ENCODE measurements around the gene PTPRU. TPM values are rescaled to one million over a fixed set of nuclear protein-coding genes. Genes with fewer than 3 reads are reported as not detected.

PTPRU gene
- total RNA-seq, 1 donor from 2014 or later, result 0.16 TPM

DNA sequence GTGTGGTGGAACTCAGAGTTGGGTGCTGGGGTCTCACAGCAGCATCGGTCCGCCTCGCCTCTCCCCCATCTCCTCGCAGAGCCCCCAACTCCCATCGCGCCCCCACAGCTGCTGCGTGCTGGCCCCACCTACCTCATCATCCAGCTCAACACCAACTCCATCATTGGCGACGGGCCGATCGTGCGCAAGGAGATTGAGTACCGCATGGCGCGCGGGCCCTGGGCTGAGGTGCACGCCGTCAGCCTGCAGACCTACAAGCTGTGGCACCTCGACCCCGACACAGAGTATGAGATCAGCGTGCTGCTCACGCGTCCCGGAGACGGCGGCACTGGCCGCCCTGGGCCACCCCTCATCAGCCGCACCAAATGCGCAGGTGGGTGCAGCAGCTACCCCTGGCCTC is 24.2 kb downstream of the PTPRU start:
- intact Hi-C loops (cut with micrococcal nuclease), result no loop called here

DNA sequence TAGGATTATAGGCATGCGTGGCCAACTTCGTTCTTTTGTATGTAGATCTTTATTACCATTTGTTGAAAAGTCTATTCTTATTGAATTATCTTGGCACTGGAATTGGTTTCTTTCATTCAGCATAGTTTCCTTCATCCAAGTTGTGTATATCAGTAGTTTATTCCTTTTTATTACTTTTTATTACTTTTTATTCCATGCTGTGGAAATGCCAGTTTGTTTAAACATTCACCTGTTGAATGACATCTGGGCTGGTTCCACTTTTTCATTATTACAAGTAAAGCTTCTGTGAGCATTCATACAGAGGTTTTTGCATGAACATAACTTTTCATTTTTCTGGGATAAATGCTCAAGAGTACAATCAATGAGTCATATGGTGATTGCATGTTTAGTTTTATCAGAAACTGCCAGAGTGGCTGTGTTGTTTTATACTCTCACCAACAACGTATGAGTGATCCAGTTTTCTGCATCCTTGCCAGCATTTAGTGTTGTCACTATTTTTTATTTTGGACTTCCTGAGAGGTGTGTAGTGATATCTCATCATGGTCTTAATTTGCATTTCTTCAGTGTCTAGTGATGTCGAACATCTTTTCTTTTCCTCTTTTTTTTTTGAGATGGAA is 28.6 kb downstream of the PTPRU start:
- intact Hi-C loops (cut with micrococcal nuclease), result no loop called here

DNA sequence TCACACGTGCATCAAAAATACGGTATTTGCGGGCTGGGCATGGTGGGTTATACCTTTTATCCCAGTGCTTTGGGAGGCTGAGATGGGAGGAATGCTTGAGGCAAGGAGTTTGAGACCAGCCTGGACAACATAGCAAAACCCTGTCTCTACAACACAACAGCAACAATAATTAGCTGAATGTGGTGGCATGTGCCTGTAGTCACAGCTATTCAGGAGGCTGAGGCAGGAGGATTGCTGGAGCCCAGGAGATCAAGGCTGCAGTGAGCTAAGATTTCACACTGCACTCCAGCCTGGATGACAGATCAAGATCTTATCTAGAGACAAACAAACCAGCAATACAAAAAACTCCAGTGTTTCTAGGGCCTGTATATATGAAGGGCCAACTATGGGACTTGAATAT is 30.6 kb downstream of the PTPRU start:
- intact Hi-C loops (cut with micrococcal nuclease), result no loop called here

DNA sequence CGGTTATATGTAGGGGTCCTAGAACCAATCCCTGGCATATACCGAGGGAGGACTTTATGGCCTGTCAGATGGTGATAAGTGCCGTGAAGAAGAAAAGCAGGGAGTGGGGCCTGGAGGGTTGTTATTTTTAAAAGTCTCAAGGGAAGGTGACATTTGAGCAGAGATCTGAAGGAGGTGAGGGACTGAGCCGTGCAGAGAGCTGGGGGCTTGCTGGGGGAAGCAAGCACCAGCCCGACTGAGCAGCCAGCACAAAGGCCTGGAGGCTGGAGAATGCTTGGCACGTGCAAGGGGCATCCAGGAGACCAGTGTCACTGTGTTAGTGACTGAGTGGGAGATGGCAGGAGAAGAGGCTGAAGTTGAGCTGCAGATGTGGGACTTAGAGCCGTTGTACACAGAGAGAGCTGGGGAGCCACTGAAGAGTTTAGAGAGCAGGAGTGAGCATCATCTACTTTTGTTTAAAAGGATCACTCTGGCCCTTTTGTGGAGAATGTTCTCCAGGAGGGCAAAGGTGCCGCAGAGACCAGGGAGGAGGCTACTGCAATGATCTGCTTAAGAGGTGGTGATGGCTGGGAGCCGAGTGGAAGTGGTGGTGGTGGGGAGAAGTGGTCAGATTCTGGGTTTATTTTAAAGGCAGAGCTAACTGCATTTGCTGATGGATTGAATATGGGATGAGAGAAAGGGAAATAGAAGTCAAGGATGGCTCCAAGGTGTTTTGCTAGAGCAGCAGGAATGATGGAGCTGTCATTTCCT is 31.2 kb downstream of the PTPRU start:
- intact Hi-C loops (cut with micrococcal nuclease), result no loop called here

DNA sequence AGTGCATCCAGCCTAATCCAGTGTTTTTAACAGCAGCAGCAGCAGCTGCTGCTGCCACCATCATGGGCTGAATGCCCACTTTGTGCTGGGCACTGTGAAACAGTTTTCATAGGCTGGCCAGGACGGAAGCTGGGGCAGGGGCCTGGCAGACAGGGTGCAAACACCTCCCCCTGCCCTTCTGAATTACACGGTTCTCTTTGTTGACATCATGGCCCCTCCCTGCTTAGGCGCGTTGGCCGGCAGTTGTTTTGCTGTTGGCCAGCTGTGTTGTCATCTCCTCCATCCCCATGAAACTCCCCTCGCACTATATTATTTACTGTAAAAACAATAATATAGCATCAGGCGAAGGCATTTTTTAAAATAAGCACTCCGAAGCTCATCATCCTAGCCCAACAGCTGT is 33.1 kb downstream of the PTPRU start:
- intact Hi-C loops (cut with micrococcal nuclease), result no loop called here

DNA sequence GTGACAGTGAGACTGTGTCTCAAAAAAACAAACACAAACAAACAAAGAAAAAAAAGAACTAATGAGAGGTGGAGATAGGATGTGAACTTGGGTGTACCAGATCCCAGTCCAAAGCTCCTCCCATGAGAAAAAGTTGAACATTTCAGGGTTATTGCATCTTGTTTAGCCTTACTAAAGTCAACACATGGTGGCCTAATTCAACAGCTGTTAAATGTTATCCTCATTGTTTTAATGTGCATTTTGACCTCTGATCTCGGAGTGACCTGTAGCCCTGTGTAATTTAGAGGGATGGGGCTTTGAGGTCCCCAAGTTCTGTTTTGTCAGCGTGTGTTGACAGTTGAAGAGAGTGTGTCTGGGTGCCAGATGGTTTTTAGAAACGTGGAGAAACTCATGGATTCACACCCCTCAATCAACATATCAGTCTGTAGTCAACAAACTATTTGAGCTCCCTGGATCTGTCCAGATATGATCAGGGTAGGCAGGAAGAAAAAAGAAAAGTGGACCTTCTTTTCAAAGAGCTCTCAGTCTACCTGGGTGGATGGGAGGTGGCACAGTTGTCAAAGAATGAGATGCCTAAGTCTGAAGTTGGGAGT is 34.7 kb downstream of the PTPRU start:
- intact Hi-C loops (cut with micrococcal nuclease), result no loop called here

DNA sequence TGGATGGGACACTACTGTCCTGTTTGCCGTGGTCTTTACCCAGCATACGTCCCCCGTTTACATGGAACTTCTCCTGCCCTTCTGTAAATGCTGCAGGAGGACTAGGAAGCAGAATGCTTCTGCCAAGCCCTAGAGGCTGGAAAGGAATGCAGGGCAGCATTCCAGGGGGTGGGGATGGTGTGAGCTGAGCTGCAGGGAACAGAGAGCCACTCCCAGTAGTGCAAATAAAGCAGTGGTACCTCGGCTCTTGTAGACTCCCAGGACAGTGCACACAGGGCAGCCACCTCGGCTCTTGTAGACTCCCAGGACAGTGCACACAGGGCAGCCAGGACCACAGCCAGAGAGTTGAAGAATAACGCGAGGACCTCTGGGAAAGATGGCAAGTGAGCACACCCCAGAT is 35.4 kb downstream of the PTPRU start:
- intact Hi-C loops (cut with micrococcal nuclease), result no loop called here

DNA sequence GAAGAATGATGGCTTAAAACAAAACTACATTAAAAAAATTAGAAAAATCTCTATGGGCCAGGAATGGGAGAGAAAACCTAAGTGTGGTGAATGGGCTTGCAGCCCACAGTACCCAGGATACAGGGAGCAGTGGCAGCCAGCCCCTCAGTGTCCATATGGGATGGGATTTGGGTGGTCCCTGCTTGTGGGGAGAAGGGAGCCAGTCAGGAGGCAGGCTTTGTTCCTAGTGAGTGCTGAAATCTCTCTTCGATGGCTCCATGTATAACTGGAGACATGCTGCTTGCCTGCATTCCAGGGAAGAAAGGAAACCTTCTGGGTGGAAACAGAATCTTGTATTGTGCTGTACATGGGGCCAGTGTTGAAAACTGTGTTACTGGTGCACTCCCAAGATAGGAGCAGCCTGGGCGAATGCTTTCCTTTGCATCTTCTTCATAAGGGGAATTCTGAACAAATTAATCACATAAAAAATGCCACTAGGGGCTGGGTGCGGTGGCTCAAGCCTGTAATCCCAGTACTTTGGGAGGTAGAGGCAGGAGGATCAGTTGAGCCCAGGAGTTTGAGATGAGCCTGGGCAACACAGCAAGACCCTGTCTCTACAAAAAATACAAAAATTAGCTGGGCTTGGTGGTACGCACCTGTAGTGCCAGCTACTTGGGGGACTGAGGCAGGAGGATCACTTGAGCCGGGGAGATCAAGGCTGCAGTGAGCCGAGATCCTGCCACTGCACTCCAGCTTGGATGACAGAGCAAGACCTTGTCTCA is 36.0 kb downstream of the PTPRU start:
- intact Hi-C loops (cut with micrococcal nuclease), result no loop called here

DNA sequence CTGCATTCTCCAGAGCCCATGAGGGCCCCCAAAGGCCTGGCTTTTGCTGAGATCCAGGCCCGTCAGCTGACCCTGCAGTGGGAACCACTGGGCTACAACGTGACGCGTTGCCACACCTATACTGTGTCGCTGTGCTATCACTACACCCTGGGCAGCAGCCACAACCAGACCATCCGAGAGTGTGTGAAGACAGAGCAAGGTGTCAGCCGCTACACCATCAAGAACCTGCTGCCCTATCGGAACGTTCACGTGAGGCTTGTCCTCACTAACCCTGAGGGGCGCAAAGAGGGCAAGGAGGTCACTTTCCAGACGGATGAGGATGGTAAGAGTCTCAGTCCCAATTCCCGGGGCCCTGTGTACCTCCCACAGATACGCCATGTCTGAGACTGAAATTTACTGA is 39.1 kb downstream of the PTPRU start:
- intact Hi-C loops (cut with micrococcal nuclease), result no loop called here

DNA sequence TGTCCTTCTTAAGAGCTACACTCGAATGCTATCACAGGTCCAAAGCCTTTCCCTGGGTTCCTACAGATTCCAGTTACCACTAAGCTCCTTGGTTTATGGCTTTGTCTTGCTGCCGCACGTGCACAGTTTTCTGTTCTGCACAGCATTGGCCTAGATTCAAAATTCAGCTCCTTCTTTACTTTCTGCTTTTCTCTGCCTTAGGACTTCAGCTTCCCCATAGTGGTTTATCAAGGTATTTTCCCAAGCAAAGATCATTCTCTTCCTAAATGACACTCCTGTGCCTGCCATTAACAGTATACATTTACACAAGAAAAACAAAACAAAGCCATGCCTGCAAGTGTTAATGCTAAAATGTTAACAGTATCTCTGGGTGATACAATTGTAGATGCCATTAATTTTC is 41.8 kb downstream of the PTPRU start:
- intact Hi-C loops (cut with micrococcal nuclease), result no loop called here

DNA sequence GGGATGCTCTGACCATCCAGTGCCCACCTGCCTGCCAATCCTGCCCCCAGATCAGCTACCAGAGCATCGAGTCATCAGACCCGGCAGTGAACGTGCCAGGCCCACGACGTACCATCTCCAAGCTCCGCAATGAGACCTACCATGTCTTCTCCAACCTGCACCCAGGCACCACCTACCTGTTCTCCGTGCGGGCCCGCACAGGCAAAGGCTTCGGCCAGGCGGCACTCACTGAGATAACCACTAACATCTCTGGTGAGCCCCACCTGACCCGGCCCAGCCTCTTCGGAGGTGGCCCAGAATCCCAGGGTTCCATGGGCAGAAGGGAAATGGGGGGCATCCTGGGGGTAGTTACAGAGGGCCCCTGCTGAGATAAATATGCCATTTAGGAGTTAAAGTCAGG is 43.1 kb downstream of the PTPRU start:
- intact Hi-C loops (cut with micrococcal nuclease), result no loop called here

DNA sequence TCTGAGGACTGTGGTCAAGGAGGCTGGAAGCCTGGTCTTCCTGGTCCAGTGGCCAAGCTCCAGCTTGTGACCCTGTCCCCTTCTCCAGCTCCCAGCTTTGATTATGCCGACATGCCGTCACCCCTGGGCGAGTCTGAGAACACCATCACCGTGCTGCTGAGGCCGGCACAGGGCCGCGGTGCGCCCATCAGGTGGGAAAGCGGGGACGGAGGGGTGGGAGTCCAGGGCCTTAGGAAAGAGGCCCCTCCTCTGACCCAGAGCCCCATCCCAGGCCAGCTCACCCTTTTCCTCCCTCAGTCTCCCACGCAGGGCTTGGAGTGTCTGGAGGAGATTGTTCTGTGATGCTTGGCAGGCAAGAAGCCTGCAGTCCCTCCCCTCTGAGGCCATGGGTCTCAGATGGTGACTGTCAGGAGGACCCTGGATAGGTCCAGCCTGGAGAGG is 43.6 kb downstream of the PTPRU start:
- intact Hi-C loops (cut with micrococcal nuclease), result no loop called here

DNA sequence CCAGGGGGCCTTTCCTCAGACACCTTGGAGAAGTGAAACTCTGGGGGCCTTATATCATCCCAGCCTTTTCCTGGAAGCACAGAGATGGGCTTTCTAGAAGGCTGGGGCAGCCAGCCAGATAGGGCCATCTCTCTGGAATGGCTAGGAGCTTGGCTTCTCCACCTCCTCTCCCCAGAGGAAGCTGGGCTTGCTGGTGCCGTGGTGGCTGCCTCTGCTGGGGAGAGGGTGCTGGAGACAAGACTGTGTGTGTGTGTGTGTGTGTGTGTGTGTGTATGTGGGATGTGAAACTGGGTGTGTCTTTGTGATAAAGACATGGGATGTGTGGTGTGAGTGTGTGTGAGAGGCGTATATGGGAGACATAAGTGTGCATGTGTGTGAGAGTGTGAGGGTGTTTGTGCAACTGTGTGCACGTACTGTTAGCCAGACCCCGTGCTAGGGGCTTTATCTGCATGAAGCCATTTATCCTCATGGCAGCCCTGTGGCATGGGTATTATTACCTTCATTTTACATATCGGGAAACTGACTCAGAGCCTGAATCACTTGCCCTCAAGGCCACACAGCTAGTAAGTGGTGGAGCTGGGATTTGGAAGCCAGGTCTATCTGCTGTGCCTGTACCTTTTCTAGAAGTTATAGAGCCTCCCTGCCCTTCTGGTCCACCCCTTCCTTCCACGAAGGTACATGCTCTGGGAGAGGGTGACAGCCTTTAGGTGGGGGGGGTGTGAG is 44.2 kb downstream of the PTPRU start:
- intact Hi-C loops (cut with micrococcal nuclease), result no loop called here

DNA sequence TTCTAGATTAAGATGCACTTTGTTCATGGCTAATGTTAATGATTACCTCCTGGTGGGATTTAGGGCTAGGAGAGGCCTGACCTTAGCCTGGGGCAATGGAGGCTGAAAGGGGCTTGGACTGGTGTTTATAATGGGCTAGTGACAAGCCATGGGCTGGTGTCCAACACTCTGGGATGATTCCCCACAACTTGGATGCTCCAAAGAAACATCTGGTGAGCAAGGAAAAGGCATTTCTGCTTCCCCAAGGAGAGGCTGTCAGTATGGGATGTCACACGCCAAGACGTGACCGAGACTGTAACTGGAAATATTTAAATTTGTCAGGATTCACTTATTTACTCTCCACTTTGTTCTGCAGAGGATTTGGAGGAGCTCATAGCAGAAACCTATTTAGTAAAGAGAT is 45.2 kb downstream of the PTPRU start:
- intact Hi-C loops (cut with micrococcal nuclease), result no loop called here

DNA sequence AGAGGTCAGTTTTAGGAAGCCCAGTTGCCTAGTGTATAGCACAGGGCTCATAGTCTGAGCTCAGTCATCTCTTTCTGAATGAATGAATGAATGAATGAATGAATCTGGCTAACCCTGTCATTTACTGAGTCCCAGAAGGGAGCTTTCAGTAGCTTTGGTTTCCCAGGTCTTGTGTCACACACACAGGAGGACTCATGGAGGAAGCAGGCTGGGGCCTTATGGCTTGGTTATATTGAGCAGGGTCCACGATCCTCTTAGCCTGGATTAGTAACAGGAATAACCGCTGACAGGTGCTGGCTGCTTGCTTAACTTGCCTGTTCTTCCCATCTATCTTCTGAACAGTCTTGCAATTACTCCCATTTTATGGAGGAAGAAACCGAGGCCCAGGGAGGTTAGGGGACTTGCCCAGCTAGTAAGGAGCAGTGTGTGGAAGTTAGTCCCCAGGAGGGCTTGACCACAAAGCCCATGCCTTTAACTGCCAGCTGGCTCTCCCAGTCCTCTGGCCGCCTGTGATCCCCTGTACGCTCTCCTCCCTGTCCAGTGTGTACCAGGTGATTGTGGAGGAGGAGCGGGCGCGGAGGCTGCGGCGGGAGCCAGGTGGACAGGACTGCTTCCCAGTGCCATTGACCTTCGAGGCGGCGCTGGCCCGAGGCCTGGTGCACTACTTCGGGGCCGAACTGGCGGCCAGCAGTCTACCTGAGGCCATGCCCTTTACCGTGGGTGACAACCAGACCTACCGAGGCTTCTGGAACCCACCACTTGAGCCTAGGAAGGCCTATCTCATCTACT is 46.0 kb downstream of the PTPRU start:
- intact Hi-C loops (cut with micrococcal nuclease), result no loop called here

DNA sequence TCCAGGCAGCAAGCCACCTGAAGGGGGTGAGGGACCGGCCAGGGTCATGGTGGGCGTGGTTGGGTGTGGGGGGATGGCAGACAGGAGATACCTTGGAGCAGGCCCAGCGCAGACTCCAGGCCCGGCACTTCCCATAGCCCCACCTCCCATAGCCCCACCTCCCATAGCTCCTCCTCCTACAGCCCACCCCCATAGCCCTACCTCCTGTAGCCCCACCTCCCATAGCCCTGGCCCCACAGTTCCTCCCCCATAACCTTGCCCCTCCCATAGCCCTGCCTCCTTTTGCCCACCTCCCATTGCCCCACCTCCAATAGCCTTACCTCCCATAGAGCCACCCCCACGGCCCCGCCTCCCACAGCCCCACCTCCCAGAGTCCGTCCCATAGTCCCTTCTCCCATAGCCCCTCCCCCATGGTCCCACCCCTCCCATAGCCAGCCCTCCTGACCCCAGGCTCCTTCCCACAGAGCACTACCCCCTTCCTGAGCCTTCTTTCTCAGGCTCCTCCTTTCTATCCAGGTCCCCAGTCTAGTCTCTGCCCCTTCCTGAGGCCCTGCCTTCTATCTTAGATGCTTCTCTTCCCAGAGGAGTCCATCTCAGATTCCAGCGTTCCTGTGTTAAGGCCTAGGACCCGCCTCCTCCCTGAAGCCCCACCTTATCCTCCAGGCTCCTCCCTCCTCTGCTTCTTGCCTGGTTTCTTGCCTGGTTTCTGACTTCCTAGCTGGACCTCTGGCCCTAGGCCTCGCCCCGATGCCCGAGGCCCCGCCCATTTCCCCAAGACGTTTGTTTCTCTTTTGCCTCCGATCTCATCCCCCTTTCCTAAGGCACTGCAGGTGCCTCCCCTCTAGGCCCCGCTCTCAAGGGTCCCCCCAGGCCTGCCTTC is 46.8 kb downstream of the PTPRU start:
- intact Hi-C loops (cut with micrococcal nuclease), result no loop called here

DNA sequence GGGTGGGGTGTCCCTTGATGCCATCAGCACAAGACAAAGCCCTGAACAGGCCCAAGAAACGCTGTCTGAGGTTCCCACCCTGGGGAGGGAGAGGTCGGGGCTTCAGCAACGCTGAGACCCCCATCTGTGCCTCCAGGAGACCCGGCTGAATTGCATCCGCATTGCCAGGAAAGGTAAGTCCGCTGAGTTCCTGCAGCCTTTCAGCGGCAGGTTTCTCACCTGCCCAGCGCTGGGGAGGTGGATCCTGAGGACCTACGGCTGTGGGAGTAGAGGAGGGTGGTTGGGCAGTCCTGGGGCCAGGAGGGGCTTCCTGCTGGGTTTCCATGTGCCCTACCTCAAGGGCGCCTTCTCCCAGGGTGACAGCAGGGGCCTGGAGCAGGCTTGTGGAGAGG is 47.5 kb downstream of the PTPRU start:
- intact Hi-C loops (cut with micrococcal nuclease), result no loop called here

DNA sequence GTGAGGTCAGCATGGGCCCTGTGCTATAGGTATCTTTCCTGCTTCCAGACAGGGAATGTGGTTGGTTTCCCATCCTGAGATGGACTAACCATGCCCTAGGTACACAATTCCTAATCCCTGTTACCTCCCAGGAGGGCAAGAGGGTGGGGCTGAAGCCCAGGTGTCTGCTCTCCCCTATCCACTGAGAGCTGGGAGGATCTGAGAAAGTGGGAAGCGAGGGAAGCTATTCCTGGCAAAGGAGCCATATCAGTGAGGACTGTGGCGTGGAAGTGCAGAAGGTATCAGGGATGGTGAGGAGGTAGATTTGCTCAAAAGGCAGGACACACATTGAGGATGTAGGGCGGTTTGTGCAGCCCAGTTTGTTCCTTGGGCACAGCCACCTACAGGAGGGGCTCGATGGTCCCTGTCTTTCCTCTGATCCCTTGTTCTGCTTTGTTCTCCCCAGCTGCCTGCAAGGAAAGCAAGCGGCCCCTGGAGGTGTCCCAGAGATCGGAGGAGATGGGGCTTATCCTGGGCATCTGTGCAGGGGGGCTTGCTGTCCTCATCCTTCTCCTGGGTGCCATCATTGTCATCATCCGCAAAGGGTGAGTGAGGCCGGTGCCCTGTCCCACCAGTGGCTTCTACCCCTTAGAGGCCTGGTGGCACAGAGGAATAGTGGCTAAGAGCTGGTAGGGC is 48.1 kb downstream of the PTPRU start:
- intact Hi-C loops (cut with micrococcal nuclease), result no loop called here

DNA sequence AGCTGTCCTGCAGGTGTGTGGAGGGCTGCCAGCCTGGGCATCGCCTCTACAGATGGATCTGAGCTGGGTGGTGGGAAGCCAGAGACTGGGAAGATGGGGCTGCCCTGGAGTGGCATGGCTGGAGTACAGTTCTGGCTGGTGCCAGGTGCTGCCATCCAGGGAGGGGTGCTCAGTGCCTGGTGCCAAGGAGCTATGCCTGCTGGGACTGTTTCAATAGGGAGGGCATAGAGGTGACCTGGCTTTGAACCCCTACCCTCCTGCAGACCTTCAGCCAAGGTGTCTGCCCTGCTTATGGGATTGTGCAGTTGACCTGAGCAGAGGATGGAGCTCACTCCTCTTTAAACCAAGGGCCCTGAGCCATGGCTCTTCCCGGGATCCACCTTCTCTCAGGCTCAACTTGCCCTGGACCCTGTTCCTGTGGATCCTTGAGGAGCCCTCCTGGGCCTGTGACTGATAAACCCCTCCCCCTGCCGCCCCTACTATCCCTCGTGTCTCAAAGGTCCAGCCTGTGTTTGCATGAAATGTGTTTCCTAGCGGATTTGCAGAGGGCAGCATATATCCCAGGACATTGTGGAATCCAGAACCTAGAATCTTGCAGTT is 48.7 kb downstream of the PTPRU start:
- intact Hi-C loops (cut with micrococcal nuclease), result no loop called here
